ENCODE measurements around the gene FKBP14.
"Not testable (repeated sequence)": the region's sequence is repeated elsewhere in the genome, so short reads cannot be mapped to it uniquely, and the experiment has no call there.

FKBP14 gene

DNA sequence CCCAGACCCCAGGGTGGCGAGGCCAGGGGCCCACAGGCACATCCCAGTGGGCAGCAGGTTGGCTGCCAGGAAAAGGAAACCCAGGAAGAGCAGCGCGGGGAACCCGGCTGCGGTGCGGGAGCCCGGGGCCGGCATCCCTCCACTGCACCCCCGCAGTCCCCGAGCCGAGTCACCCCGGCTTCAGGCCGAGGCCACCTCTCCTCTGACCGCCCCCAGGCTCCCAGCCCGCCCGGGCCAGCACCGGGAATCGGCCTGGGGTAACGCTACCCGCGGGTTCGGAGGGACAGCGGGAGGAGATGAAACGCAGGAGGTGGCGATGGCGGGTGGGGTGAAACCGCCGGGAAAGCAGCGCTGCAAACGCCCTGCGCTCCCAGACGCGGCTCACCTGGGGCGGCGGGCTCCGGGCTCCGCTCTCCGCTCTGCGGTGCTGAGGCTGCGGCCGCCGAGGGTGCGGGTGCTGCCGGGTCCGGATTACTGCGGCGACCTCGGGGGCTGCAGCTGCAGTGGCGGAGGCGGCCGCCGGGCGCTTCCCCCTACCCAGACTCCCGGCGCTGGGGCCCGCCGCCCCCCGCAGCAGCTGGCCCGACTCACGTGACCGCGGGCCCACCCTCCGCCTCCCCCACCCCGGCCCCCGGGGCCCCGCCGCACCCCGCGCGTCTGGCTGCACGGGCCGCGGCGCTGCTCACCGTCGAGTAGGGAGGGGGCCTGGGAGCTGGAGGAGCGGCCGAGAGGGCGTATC lies 37.1 kb downstream of the FKBP14 start, which contains the start of gene SCRN1:
TSS of gene SCRN1 (minus strand) at position 545 of the 739 bp plus-strand sequence. CDS start 20,734 bp downstream, outside the sequence.
- no peak for DNase-seq (ENCODE audit: low spot score)

DNA sequence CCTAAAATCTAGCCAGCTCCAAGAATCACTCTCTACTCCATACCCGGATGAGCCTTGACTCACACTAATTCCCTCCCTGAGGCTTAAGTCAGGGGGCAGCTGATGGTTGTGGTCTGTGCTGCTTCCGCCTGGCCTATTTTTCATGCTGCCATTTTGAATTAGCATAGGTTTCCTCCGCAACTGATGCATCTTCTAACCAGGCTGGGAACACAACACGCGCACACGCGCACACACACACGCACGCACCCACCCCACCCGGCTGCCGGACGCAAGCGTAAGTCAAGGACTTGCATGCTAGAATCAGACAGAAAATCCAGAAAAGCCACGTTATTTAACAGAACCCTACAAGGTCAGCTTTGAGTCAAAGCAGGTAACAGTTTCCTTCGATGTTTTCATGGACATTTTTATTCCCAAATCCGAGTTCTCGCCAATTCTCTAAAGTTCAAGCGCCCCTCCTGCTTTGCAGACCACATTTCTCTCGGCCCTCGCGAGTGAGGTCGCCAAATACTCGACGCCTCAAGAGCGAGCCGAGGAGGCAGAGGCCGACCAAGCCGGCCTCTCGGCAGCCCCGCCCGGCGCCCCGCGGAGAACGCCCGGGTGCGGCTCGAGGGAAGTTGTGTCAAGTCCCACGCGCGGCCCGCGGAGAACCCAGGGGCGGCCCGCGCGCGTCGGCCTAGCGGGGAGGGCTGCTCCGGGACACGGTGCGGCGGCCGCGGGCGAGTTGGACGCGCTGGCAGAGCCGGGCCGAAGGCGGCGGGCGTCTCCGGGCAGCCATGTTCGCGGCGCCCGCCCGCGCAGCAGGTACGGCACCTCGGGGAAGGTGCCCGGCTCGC lies 37.9 kb downstream of the FKBP14 start:
- DNase-seq (ENCODE audit: low spot score): no peak

DNA sequence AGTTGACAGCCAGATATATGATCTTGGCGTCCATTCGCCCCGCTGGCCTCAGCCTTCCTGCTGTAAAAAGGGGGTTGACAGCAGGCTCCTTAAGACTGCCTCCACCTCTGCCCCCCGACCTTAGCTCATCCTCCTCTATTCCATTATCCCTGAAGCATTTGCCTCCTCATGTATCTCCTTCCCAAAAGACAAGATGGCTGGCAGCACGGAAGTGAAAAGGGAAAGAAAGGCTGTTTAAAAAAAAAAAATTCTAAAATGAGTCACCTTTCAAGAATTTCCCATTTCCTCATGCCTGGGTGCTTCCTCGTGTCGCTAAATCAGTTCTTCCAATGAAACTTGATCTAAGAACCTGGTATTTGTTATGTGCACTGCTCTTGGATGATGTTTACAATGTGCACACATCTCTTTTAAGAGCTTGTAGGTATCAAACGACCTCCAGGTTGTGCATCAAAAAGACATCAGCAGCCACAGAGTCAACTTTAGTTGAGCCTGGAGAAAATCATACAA lies 38.6 kb downstream of the FKBP14 start:
- no peak for DNase-seq (ENCODE audit: low spot score)

DNA sequence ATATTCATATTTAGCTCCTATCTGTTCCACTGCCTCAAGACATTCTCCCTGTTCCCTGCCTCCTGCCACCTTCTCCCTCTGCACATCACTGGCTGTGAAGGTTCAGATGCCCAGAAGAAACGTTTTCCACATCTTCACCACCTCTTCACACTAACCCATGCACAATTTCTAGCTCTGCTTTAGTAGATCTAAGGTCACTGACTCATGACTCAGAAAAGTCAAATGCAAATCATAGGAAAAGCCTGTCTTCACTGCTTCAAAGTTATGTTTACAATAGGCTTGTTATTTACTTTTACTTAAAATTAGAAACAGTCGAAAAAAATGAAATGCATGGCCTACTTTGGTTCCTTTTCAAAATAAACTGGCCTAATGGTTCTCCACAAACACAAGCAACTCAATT lies 39.4 kb downstream of the FKBP14 start:
- no peak for DNase-seq (ENCODE audit: low spot score)

DNA sequence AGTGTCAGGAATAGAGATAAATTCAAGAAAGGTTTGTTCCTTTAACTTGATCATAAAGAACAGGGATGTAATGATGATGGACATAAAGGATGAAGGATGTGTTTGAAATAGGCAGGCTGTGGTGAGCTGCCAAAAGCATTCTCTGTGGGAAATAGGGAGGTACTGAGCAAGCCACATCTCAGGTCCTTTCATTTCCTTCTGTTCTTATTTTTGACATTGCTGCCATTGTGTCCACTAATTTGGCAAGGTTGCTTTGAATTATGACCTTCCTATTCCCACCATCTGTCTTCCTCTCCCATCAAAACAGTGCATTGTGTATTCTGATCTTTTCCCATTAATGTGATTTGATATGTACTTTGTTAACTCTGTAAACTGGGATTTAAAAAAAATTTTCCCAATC lies 46.4 kb downstream of the FKBP14 start:
- DNase-seq (ENCODE audit: low spot score): no peak

DNA sequence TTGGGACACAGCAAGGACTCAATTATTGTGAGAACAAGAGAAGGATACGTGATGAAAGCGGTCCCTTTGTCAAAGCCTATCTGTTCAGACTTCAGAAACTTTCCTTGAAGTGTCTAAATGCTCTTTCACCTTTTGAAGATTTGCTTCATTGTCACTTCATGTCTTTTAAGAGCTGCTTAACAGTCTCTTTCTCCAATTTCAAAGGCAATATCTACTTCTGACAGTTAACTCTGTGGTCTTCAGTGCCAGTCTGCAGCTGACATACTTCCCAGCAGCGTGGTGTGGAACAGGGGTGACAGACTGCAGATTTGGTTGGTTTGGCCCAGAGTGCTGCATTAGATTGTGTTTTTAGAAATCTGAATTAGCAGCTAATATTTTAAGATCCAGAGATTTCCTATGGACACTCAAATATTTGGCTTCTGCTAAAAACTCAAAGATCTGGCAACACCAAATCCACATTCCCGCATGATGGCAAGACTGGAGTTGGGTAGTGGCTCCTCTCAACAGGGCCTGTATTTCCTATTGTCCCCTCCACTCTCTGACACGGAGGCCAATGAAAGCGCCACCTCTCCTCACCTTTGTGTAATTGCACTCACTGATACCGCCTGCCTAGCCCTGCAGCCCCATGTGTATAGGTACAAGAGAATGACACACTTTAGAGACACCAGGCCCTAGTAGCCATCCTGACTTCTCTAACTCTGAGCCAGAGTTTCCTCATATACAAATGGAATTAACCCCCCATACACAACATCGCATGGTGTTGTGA lies 48.4 kb downstream of the FKBP14 start:
- DNase-seq (ENCODE audit: low spot score): no peak

DNA sequence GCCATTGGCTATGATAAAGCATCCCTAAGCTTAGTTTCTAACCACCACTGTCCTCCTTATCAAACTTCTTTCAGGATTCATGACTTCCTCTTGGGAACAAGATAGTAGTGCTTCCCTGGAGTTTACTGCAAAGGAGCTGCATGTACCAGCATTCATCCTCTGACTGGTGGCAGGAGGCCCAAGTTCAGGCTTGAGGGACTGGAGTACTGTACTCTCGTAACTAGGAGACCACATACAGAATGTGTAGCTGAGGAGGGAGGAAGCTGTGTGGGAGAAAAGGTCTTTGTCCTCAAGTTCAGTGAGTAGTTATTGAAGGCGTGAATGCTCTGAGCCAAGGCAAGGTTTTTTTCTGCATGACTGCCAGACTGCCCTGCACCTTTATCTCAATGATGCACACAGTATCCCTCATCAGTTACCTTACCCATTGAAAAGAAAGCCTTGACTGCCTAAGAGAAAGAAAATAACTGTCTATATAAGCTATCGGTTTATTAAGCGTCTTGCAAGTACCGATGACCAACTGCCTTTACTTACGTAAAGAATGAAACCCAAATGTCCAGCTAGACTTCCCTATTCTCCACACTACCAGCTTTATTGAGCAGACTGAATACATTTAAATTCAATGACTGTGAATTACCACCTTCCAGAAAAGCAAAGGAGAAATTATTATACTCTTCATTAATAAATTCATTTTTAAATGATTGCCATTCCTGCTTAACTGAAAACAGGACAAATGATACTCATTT lies 49.7 kb downstream of the FKBP14 start:
- DNase-seq (ENCODE audit: low spot score): no peak

DNA sequence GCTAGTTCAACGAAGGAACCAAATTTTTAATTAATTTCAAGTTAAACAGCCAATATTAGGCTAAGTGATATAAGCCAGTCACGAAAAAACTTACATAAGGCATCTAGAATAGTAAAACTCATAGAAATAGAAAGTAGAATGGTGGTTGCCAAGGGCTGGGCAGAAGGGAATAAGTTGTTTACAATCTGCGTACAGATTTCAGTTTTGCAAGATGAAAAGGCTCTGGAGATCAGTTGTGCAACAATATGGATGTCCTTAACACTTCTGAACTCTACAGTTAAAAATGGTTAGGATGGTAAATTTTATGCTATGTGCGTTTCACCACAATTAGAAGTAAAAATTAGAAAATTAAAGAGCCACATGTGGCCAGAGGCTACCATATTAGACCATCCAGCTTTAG lies 50.2 kb downstream of the FKBP14 start:
- DNase-seq (ENCODE audit: low spot score): no peak

DNA sequence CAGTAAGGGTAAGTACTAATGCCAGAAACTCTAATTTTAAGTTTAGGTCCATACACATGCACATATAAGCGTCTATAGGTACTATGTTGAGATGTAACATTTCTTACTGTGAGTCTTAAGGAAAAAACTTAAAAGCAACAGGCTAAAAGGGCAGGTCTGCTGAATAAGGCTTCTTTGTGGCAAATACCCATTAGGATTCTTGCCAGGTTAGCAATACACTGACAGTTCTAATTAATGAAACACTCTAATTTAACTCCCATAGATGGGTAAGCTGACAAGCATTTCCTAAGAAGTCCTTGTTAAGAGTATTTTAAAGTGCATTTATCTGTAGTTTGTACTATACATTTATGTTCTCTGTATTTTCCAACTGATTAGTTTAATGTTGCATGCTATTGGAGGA lies 50.9 kb downstream of the FKBP14 start:
- DNase-seq (ENCODE audit: low spot score): no peak

DNA sequence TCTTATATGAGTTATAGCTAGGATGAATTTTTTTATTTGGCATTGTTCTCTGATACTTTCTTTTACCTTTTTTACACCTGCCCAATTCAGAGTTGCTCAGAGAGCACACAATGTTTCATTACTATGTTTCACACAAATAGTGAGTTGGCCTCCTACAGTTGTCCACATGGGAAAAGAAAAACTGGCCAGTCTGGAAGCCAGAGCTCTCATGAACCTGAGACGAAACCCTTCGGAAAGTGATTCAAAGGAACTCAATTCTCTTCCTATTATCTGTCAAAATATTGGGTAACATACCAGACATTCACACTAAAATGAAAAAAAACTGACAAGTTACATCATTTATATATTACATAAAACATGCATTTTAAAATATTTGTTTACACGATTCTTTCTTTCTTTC lies 52.2 kb downstream of the FKBP14 start:
- no peak for DNase-seq (ENCODE audit: low spot score)

DNA sequence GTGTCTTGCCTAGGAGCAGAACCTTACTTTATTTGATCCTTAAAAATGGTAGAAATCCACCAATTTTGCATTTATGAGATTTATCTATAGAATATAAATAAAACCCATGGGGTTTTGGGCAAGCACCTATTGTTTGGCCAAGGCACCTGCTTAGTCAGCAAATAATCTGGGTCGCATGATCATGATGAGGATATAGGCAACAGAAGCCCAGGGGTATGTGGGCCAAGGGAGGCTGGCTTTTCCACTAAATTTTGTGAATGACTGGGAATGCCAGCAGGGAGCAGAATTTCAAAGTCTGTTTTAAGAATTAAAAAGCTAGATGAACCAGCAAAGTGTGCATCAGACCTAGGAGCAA lies 54.2 kb downstream of the FKBP14 start:
- DNase-seq (ENCODE audit: low spot score): no peak

DNA sequence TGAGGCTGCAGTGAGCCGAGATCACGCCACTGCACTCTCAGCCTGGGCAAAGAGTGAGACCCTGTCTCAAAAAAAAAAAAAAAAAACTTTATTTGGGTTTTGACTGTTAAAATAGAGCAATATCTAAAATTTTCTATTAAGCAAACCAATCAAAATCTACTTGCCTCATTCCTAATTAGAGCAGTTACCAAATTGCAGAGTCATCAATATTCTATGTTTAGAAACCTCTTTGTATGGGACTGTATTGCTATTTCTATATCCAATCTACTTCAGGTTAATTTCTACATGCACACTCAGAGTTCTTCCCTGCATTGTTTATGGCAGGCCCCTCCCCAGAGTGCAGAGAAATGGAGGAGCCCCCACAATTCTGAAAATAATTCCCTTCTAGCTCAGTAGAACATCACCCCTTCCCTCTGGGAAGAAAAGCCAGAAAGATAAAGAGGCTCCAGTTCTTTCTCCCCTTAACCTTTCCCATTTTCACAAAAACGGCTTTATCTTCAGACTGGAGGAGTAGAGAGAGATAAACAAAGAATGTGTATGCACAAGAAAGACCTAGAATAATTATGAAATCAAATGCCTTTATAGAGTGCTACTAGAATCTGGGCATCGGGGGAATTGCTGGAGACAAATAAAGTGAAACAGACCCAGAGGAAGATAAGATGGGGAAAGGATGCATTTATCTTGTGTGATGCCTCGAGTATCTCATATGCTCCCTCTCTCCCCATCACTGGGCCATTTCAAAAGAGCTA lies 54.8 kb downstream of the FKBP14 start:
- no peak for DNase-seq (ENCODE audit: low spot score)

DNA sequence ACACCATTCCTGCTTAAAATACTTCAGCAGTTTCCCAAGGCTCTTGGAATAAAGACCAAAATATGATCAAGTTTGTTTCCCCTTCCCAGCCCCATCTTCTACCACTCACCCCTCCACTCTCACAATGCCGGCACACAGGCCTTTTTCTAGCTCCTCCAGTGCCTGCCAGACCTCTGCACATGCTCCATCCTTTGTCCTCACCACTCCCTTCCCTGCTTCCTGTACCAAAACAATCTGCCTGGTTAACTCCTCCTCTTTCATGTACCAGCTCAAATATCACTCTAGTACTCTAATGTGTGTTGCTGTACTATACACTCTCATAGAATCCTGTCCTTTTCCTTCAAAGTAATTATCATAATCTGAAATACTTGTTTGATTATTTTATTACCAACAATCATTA lies 56.3 kb downstream of the FKBP14 start:
- no peak for DNase-seq (ENCODE audit: low spot score)

DNA sequence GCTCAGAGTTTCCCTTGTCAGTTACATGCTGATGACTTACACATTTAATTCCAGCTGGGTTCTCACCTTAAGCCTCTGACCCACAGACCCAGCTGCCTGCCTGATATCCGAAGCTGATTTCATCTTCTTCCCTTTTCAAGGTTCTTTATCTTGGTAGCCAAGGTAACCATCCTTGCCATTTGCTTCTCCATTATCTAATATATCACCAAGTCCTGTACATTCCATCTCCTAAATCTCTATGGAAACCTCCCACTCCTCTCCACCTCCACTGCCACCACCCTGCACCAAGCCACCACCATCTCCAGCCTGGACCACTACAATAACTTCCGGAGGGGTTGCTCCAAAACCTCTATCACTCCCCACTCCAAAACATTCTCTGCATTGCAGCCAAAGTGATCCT lies 56.8 kb downstream of the FKBP14 start:
- DNase-seq (ENCODE audit: low spot score): no peak

DNA sequence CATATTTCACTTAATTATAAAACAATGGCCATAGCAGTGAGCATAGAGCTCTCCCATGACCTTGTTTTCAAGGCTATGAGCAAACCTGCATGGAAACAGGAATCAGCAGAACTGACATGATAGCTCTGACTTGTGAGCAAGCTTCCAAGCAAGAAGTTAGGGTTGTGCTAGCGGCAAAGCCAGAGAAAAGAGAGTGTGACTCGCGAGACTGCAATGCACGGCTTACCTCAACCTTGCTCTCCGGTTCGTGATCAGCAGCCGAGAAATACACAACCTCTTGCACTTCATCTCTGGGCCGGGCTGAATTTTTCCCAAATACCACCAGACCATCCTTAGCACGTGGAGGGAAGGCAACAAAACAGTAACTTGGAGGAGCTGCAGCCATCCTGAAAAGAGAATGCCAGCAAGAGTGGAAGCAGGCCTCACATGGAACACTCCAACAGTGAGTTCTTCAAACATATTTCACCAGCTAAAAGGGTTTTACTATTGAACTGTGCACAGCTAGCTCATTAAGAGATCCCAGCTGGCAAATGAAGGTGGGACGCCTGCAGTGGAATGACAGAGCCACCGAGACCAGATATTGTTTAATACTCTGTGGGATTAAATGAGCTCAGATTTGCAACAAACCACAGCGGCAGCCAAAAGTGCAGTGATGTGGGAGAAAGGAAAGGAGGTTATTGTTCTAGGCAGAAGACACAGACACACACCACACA lies 57.7 kb downstream of the FKBP14 start:
- DNase-seq (ENCODE audit: low spot score): no peak

DNA sequence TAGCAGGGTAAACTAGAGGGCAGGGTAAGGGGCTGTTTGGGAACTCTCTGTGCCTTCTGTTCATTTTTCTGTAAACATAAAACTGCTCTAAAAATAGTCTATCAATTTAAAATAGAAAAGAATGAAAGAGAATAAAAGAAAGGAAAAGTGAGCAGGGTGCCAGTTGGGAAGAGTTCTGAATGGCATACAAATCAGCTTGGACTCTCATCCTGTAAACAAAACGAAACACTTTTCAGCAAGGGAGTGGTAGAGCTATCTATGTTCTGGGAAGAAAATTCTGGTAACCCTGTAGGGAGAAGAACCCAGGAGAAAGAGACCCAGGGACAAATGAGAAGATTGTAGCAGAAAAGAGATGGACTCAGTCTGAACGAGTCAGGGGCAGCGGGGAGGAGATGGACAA lies 61.5 kb downstream of the FKBP14 start:
- no peak for DNase-seq (ENCODE audit: low spot score)

DNA sequence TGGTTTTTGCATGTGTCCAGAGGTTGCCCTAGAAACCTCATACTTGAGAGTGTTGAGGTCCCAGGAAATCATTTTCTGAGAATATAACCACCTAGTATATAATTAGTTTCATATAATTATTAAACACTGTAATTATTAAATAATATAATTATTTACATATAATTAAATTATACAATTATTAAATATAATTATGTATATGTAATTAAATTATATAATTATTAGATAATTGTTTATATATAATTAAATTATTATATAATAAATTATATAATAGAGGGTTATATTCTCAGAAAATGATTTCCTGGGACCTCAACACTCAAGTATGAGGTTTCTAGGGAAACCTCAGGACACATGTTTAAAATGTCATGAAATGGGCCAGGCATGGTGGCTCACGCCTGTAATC lies 64.5 kb downstream of the FKBP14 start:
- no peak for DNase-seq (ENCODE audit: low spot score)

DNA sequence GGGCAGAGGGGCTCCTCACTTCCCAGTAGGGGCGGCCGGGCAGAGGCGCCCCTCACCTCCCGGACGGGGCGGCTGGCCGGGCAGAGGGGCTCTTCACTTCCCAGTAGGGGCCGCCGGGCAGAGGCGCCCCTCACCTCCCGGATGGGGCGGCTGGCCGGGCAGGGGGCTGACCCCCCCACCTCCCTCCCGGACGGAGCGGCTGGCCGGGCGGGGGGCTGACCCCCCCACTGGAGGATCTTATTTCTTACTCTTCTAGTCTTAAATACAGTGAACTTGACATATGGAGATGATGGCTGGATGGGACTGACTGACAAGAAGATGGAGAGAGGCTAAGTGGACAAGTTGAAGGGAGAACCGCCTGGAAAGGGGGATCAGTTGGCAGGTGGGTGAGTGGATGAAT lies 64.9 kb downstream of the FKBP14 start:
- DNase-seq (ENCODE audit: low spot score): not testable (repeated sequence)
